GM21381 (cell line): ENCODE data around the gene SMURF1.
"Not testable (repeated sequence)": the region's sequence is repeated elsewhere in the genome, so short reads cannot be mapped to it uniquely, and the experiment has no call there.

Source experiments
- ATAC-seq: cut with Tn5 transposase; IDR thresholded peaks from one replicate; pipeline ENCODE4 v1.9.1; 2021; ENCODE audit warnings: mild to moderate bottlenecking, moderate library complexity; ENCODE audit not compliant: unreplicated experiment

SMURF1 gene

GRCh38 chr7:99122762-99123161 is 21.1 kb downstream of the SMURF1 start:
- no peak for ATAC-seq

DNA sequence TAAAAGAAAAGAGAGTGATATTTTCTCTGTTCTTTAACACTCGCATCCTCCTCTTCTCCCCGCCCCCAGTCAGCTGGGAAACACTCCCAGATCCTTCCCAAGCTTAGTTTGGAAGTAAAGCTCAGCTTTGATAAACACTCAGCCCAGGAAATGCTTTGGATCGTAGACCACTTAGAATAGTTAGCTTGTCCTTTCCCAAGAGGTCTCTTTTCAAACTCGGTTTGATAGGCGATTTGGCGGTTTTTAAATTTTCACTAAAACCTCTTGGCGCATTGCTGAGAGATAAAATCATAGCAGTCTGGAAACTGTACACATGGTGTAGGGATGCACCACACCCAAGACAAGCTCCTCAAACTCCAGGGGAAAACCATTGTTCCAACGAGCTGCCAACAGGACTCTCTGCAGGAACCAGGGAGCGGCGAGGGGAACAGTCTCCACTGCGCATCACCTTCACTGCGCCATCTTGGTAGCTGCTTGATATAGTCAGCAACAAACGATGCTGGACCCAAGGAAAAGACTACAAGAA is 22.3 kb downstream of the SMURF1 start:
- ATAC-seq: no peak

GRCh38 chr7:99120916-99121315 is 23.0 kb downstream of the SMURF1 start:
- no peak for ATAC-seq

GRCh38 chr7:99120501-99120900 is 23.4 kb downstream of the SMURF1 start:
- no peak for ATAC-seq

- no peak for ATAC-seq
Measured at GRCh38 chr7:99118077-99118476, 25.8 kb downstream of the SMURF1 start.

GRCh38 chr7:99116144-99116543 is 27.8 kb downstream of the SMURF1 start:
- no peak for ATAC-seq

DNA sequence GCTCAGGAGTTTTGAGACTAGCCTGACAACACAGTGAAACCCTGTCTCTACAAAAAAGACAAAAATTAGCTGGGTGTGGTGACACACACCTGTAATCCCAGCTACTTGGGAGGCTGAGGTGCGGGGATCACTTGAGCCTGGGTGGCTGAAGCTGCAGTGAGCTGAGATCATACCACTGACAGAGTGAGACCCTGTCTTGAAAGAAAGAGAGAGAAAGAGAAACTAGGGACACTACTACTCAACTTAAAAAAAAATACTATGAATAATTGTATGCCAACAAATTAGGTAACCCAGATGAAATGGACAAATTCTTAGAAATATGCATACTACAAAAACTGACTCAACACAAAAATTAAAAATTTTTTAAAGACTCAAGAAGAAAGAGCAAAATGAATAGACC is 28.5 kb downstream of the SMURF1 start:
- no peak for ATAC-seq

GRCh38 chr7:99112979-99113378 is 30.9 kb downstream of the SMURF1 start:
- ATAC-seq: no peak

DNA sequence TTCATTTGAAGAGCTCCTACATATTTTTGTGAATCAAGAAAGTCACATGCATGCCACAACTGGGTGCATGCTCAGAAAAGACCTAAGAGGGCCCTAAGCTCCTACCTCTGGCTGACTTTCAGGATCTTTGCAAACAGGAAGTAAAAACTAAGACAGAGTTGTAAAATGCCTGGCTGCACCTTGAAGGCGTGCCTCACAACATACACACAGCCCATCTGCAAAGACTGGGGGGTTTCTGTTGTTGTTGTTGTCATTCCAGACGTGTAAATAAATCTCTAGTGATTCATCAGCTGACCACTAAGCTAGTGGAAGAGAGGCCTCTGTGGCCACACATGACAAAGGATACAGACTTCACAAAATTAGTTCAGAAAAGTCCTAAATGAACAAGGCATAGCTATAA is 31.8 kb downstream of the SMURF1 start:
- ATAC-seq: peak; percentile 84

DNA sequence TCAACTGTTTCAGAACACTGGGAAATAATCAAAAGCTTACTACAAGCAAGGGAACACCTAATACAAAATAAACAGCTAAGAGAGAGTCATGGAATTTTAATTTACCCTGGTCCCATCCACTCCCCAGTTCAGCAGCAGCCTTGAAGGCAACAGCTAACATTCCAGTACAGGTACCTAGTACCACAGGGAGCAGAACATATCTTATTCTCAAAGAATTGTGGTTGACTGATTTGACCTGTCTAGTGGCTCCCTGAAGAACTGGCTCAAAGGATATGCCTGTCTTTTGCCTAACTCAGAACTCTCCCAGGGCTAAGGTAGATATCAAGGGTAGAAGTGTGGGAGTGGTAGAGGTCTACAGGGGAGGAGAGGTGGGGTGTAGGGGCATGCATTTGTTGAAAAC is 32.3 kb downstream of the SMURF1 start:
- no peak for ATAC-seq

- ATAC-seq: no peak
Measured at GRCh38 chr7:99109108-99110051, 34.5 kb downstream of the SMURF1 start.

DNA sequence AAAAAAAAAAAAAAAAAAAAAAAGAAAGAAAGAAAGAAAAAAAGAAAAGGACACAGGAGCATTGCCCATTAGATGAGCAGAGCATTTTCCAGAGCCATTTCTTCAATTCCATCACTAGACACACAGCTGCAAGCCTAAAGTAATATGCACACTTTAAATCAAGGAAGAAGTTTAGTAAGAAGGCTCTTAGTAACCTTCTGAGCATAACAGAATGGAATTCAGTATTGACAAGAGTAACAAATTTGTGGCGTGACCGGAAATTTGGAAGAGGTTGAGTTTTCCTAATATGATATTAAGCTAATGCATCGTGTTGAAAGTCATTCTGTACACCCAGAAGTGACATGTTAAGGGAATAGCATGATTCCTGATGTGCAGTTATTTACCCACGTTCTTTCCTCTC is 35.3 kb downstream of the SMURF1 start:
- no peak for ATAC-seq

GRCh38 chr7:99106821-99107241 is 37.1 kb downstream of the SMURF1 start:
- no peak for ATAC-seq

GRCh38 chr7:99106411-99106810 is 37.5 kb downstream of the SMURF1 start:
- no peak for ATAC-seq

DNA sequence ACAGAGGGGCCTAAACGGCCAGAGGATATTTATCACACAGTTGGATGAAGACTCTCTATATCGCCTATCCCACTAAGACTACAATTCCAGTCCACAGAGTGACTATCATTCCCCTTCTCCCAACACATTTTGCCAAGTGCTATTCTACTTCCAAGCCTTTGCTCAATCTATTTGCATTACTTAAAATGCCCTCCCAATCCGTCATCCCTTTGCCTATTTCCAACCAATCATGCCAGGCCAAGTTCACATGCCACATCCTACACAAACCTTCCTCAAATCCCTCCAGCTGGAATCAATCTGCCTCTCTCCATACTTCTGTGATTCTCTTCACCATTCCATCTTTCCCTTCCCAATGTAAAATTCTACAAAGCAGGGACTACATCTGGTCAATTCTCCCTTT is 38.2 kb downstream of the SMURF1 start:
- no peak for ATAC-seq

- no peak for ATAC-seq
Measured at GRCh38 chr7:99104631-99105030, 39.3 kb downstream of the SMURF1 start.

DNA sequence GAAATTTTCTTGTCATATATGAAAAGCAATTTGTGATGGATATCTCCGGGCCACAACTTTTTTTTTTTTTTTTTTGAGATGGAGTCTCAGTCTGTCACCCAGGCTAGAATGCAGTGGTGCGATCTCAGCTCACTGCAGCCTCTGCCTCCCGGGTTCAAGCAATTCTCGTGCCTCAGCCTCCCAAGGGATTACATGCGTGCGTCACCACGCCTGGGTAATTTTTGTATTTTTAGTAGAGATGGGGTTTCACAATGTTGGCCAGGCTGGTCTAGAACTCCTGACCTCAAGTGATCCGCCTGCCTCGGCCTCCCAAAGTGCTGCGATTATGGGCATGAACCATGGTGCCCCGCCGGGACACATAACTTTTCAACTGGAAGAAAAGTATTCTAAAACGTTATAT is 40.1 kb downstream of the SMURF1 start:
- ATAC-seq: not testable (repeated sequence)

- ATAC-seq: no peak
Measured at GRCh38 chr7:99102809-99103690, 40.9 kb downstream of the SMURF1 start.

GRCh38 chr7:99102361-99102760 is 41.5 kb downstream of the SMURF1 start:
- ATAC-seq: no peak

DNA sequence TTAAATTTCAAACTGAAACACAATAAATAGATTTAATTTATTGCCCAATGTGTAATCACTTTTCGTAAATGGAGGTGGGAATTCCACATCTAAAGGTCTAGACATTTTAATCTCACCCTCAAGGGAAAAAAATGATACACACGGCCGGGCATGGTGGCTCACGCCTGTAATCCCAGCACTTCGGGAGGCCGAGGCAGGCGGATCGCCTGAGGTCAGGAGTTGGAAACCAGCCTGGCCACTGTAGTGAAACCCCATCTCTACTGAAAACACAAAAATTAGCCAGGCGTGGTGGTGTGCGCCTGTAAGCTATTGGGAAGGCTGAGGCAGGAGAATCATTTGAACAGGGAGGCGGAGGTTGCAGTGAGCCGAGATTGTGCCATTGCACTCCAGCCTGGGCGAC is 42.4 kb downstream of the SMURF1 start:
- not testable (repeated sequence) for ATAC-seq

DNA sequence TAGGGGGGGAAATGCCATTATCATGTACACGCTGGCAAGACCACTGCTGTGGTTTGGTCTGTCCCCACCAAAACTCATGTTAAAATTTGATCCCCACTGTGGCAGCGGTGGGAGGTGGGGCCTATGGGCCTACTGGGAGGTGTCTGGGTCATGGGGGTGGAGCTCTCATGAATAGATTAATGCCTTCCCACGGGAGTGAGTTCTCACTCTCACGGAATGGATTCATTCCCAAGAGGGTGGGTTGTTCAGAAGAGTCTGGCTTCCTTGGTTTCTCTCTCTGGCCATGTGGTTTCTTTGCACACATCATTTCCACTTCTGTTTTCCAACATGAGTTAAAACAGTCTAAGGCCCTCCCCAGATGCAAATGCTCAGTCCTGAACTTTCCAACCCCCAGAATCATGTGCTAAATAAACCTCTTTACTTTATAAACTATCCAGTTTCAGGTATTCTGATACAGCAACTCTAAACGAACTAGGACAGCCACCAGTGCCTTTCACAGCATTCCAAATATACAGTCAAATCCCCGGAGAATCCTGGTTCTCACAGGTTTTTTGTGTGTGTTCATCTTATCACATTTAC is 44.3 kb downstream of the SMURF1 start:
- ATAC-seq: no peak
